ENCODE measurements around the gene GDF10. TPM values are rescaled to one million over a fixed set of nuclear protein-coding genes. Genes with fewer than 3 reads are reported as not detected.

GDF10 gene
- total and polyA plus RNA-seq, 10 of the 15 experiments (the other 5 are each of a cell fraction or from before 2014, with no cell fraction given), result not detected

DNA sequence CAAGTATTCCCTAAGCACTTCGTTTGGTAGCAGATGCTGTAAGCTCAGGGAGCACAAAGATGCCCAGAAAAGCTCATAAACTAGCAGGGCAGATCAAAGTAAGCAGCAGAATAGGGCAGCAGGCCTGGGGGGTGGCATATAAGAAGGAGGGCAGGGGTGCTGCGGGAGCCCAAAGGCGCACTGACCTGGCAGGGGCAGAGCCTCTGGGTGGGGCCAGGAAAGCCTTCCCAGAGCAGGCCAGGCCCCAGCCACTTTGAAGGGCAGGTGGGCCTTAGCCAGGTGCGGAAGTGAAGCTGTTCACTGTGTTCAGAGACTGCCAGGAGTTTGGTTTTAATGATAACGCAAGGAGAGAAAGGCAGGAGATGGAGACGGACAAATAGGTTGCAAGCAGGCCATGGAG, 3.9 kb downstream of the GDF10 start:
- Histone ChIP-seq H4K20me1 (ENCODE audit: control insufficient read depth, insufficient read depth) (no peaks in the 10 kb centered on the region), H3K27me3 (replicated peaks in 1 of 2; ENCODE audit: control insufficient read depth in 2 of 2, insufficient read depth in 2 of 2, low read length in 1 of 2) (peaks cover 3 to 4% of the 10 kb centered on the region in 2 experiments; a peak in 3 of 4 replicates), H3K9ac (ENCODE audit: control insufficient read depth, insufficient read depth, low read length) (no peak overlapping the region), H3K4me2 (ENCODE audit: control insufficient read depth, insufficient read depth) (no peak overlapping the region), H3K79me2 (ENCODE audit: control insufficient read depth, insufficient read depth, low read length) (no peaks in the 10 kb centered on the region), H3K4me1 (ENCODE audit: control insufficient read depth, insufficient read depth, low read length) (no peaks in the 10 kb centered on the region), H3K4me3 (no peak overlapping the region), H3K9me3 (replicated peaks; ENCODE audit: control insufficient read depth, insufficient read depth, low read length) (no peaks in the 10 kb centered on the region), H3K36me3 (ENCODE audit: control insufficient read depth in 2 of 2, insufficient read depth in 2 of 2, low read length in 1 of 2) (no peaks in the 10 kb centered on the region), H3K27ac (ENCODE audit: control insufficient read depth, insufficient read depth) (no peak overlapping the region), H2AFZ (ENCODE audit: control insufficient read depth, low read depth, low read length) (no peak overlapping the region)
- DNase-seq (ENCODE audit: low read depth, low spot score), result no peak
- ChIA-PET POLR2A (no interaction called here), SMC1A (ENCODE audit: uncharacterized antibody, unreplicated experiment) (interaction anchor here (1.1 kb wide), 1 partner anchor 279 kb away, joined by 4 read pairs; no protein-coding TSS in a partner anchor), CTCF (interaction anchor here (1.6 kb wide), 1 partner anchor 256 kb away, joined by 8 read pairs; no protein-coding TSS in a partner anchor), RAD21 (ENCODE audit: unreplicated experiment) (interaction anchor here (1.6 kb wide), 1 partner anchor 8 kb away, joined by 4 read pairs; no protein-coding TSS in a partner anchor)
- 10% methylated on average over 6 of the region's 6 CpGs for WGBS (ENCODE audit: insufficient coverage, insufficient replicate concordance, low lambda C conversion rate, missing lambda C conversion rate)
- in situ Hi-C loops (cut with MboI) (no loop called here), intact Hi-C loops (cut with micrococcal nuclease; ENCODE audit: unreplicated experiment) (no loop called here)
- no peak for TF ChIP-seq ZSCAN29 (IDR thresholded peaks at IDR 0.05)
- no peak for TF ChIP-seq KDM1A (IDR thresholded peaks at IDR 0.05; ENCODE audit: borderline replicate concordance)
- FAIRE-seq, result no peak
- BruUV-seq (replicated peaks), result no TSS peak
- ATAC-seq, result no peak

DNA sequence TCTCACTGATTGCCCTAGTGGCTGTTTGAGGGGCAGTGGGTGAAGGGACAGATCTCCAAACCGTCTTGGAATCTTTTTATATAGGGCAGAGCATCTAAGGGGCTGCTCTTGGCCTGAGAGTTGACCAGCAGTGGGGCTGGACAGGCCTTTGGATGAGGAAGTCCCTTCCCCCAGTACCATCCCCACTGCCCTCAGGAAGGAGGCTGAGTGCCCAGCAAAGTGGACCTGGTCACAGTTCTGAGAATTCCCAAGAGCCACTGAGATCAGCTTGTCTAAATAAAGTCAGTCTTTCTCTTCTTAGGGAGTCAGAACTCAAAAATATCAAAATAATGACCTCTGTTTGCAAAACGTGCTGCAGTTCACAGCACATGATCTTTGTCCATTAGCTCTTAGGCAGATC, 5.6 kb downstream of the GDF10 start:
- Histone ChIP-seq H3K36me3 (ENCODE audit: control insufficient read depth in 2 of 2, insufficient read depth in 2 of 2, low read length in 1 of 2) (no peaks in the 10 kb centered on the region), H3K4me3 (no peak overlapping the region), H4K20me1 (ENCODE audit: control insufficient read depth, insufficient read depth) (no peaks in the 10 kb centered on the region), H3K27me3 (replicated peaks in 1 of 2; ENCODE audit: control insufficient read depth in 2 of 2, insufficient read depth in 2 of 2, low read length in 1 of 2) (peaks cover 0 to 3% of the 10 kb centered on the region in 2 experiments; a peak in 2 of 4 replicates), H3K4me2 (ENCODE audit: control insufficient read depth, insufficient read depth) (no peak overlapping the region), H2AFZ (ENCODE audit: control insufficient read depth, low read depth, low read length) (no peak overlapping the region), H3K4me1 (ENCODE audit: control insufficient read depth, insufficient read depth, low read length) (no peaks in the 10 kb centered on the region), H3K9ac (ENCODE audit: control insufficient read depth, insufficient read depth, low read length) (no peak overlapping the region), H3K27ac (ENCODE audit: control insufficient read depth, insufficient read depth) (no peak overlapping the region), H3K79me2 (ENCODE audit: control insufficient read depth, insufficient read depth, low read length) (no peaks in the 10 kb centered on the region), H3K9me3 (replicated peaks; ENCODE audit: control insufficient read depth, insufficient read depth, low read length) (no peaks in the 10 kb centered on the region)
- ATAC-seq, result no peak
- in situ Hi-C loops (cut with MboI), result loop anchor here (5.0 kb wide), 1 partner anchor 263 kb away; no protein-coding TSS in a partner anchor
- TF ChIP-seq, protein P1, sequence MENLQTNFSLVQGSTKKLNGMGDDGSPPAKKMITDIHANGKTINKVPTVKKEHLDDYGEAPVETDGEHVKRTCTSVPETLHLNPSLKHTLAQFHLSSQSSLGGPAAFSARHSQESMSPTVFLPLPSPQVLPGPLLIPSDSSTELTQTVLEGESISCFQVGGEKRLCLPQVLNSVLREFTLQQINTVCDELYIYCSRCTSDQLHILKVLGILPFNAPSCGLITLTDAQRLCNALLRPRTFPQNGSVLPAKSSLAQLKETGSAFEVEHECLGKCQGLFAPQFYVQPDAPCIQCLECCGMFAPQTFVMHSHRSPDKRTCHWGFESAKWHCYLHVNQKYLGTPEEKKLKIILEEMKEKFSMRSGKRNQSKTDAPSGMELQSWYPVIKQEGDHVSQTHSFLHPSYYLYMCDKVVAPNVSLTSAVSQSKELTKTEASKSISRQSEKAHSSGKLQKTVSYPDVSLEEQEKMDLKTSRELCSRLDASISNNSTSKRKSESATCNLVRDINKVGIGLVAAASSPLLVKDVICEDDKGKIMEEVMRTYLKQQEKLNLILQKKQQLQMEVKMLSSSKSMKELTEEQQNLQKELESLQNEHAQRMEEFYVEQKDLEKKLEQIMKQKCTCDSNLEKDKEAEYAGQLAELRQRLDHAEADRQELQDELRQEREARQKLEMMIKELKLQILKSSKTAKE (IDR thresholded peaks at IDR 0.05; ENCODE audit: low read depth, poor library complexity, severe bottlenecking), result no peak
- TF ChIP-seq ZBED1 (IDR thresholded peaks at IDR 0.05; ENCODE audit: borderline replicate concordance), result no peak
- no peak for TF ChIP-seq SMARCA5 (IDR thresholded peaks at IDR 0.05)
- no peak for TF ChIP-seq GATAD2B (conservative IDR thresholded peaks at IDR 0.05; ENCODE audit: low read depth)
- TF ChIP-seq MTA3 (IDR thresholded peaks at IDR 0.05; ENCODE audit: borderline replicate concordance, low read length), result no peak
- no peak for TF ChIP-seq CREB1 (IDR thresholded peaks at IDR 0.05; ENCODE audit: low read depth)
- SMC1A ChIA-PET (ENCODE audit: uncharacterized antibody, unreplicated experiment), result interaction anchor here (1.1 kb wide), 1 partner anchor 8 kb away, joined by 3 read pairs; no protein-coding TSS in a partner anchor
- RAD21 ChIA-PET (ENCODE audit: unreplicated experiment), result no interaction called here
- intact Hi-C loops (cut with micrococcal nuclease; ENCODE audit: unreplicated experiment), result no loop called here
- no peak for FAIRE-seq
- 0% methylated on average over 2 of the region's 2 CpGs for WGBS (ENCODE audit: insufficient coverage, insufficient replicate concordance, low lambda C conversion rate, missing lambda C conversion rate)
- no peak for DNase-seq (ENCODE audit: low read depth, low spot score)
- CTCF ChIA-PET, result interaction anchor here (1.2 kb wide), 1 partner anchor 258 kb away, joined by 9 read pairs; no protein-coding TSS in a partner anchor
- BruUV-seq (replicated peaks), result no TSS peak
- POLR2A ChIA-PET, result no interaction called here
